Right lobe of liver (tissue), 6 donors: Measurements from ENCODE around the gene ALDH4A1. TPM values are rescaled to one million over a fixed set of nuclear protein-coding genes. Genes with fewer than 3 reads are reported as not detected.

Source experiments
- ATAC-seq, 4 donors: fragments of 200-7000 bp; cut with Tn5 transposase; one replicate each; pipeline ENCODE4 v1.9.1; 2020; ENCODE audit warnings: mild to moderate bottlenecking in 4 of 4, moderate library complexity in 4 of 4
- DNase-seq, 3 donors: peaks; one replicate each; pipeline ENCODE4 v3.0.0-alpha.2; 2020
- H3K27ac ChIP-seq, 3 donors: fragments of 200-600 bp; one replicate each; pipeline ENCODE4 v1.8.0; 2022
- H3K27me3 ChIP-seq, 2 donors: fragments of 200-600 bp; one replicate each; pipeline ENCODE4 v1.8.0; 2022
- H3K36me3 ChIP-seq, 4 donors: fragments of 200-600 bp; sonication (generic) in 1 of 4; one replicate each; pipeline versions ENCODE4 v1.5.1 to v1.8.0; 2017 to 2022; ENCODE audit warnings: control low read depth in 1 of 4
- H3K4me1 ChIP-seq, 4 donors: fragments of 200-600 bp; sonication (generic) in 1 of 4; one replicate each; pipeline versions ENCODE4 v1.5.1 to v1.8.0; 2017 to 2022; ENCODE audit warnings: control low read depth in 1 of 4
- H3K4me3 ChIP-seq, 3 donors: fragments of 200-600 bp; one replicate each; pipeline ENCODE4 v1.8.0; 2022
- H3K9me3 ChIP-seq, 4 donors: fragments of 200-600 bp; sonication (generic) in 1 of 4; one replicate each; pipeline versions ENCODE4 v1.5.1 to v1.8.0; 2017 to 2022; ENCODE audit warnings: control low read depth in 1 of 4
- CTCF ChIP-seq, 4 donors: fragments of 200-600 bp in 3 of 4; fragments of 450-650 bp in 1 of 4; IDR thresholded peaks; one replicate each; pipeline versions ENCODE4 v1.5.1 to v1.8.0; 2016 to 2022; ENCODE audit warnings: antibody characterized with exemption in 4 of 4, mild to moderate bottlenecking in 2 of 4
- POLR2A ChIP-seq: fragments of 450-650 bp; IDR thresholded peaks from one replicate; pipeline ENCODE4 v1.6.1; 2017; ENCODE audit warnings: antibody characterized with exemption, mild to moderate bottlenecking
- WGBS: methylation state at CpG from one replicate; pipeline ENCODE4 v1.1.6; 2018; ENCODE audit warnings: low coverage, low lambda C conversion rate; ENCODE audit not compliant: insufficient coverage; ENCODE audit errors: missing lambda C conversion rate; 5-methylcytosine and 5-hydroxymethylcytosine counted together
- intact Hi-C, 2 donors: fragments of 100-400 bp; cut with DNase I; formaldehyde crosslinking; loops; one replicate each; pipeline versions ENCODE4 v1.11.2 to v1.14.1; 2022
- total RNA-seq, 6 experiments: library from RNA; depleted of rRNA in 2 of 6; stranded (reverse); fragments of >200 nt in 2 of 6; fragmentation: NEBNext Ultra II Directional in 3 of 6; extraction: Animal tissue kit (Norgen Biotek cat#: 25700) in 3 of 6; gene quantifications; one replicate each; pipeline versions ENCODE4 v1.1.0 to v1.2.4, GENCODE V29; 2016 to 2023
- donor health status: DM: no; HTN: yes; CAD: no.
- donor health status: DM: no; HTN: no; CAD: no.
- donor health status: DM: no; HTN: no; CAD: no.
- donor health status: DM: no; HTN: yes; CAD: no.
- donor health status: DM: no; HTN: yes; CAD: no.

Gene ALDH4A1
- total RNA-seq, 6 experiments from 2014 or later = 218 to 364 (median 265) TPM

DNA sequence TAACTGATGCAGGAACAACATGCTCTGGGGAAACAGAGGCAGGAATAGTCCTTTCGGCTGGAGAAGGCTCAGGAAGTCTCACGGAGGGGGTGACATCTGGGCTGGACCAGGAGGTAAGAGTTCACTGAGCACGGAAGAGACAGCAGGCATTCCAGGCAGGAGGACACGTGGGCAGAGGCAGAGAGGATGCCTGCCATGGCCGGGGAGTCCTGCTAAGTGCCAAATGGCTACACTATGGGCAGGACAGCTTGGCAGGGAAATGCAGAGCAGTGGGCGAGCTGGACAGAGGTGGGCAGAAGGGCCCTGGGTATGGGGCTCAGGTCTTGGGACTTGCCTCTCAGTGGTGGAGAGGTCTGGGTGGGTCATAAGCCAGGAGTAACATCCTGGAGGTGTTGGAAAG lies 17.6 kb downstream of the ALDH4A1 start:
- Histone ChIP-seq H3K27me3 (no peaks in the 10 kb centered on the region), H3K9me3 (no peaks in the 10 kb centered on the region), H3K4me1 (no peaks in the 10 kb centered on the region), H3K36me3 (peaks cover 0 to 87% (median 39%) of the 10 kb centered on the region in 4 donors), H3K4me3 (no peak overlapping the region), H3K27ac (no peak overlapping the region)
- no peak for TF ChIP-seq CTCF (IDR thresholded peaks at IDR 0.05)
- TF ChIP-seq POLR2A = no peak
- intact Hi-C loops = no loop called here
- DNase-seq (no peak), ATAC-seq (peak in 1 of 4 donors; percentile 16)
- 32% methylated on average over 6 of the region's 6 CpGs for WGBS

DNA sequence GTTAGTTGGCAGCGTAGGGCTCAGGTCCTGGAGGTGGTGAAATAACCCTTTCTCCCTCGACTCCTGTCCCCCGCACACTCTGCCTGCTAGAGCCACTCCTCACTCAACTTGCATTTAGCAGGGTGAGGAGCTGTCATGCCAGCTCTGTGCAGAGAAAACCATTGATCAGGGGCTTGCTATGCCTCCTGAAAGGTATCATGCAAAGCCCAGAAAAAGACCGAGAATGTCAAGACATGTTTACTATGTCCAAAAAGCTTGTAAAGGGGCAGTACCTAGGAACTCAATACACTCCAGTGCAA lies 18.0 kb downstream of the ALDH4A1 start:
- Histone ChIP-seq H3K4me1 (no peaks in the 10 kb centered on the region), H3K36me3 (peaks cover 0 to 87% (median 39%) of the 10 kb centered on the region in 4 donors), H3K4me3 (no peak overlapping the region), H3K27ac (no peak overlapping the region), H3K27me3 (no peaks in the 10 kb centered on the region), H3K9me3 (no peaks in the 10 kb centered on the region)
- ATAC-seq (no peak), DNase-seq (no peak)
- intact Hi-C loops = no loop called here
- 29% methylated on average over 1 of the region's 4 CpGs for WGBS
- no peak for TF ChIP-seq CTCF (IDR thresholded peaks at IDR 0.05)
- TF ChIP-seq POLR2A = no peak

DNA sequence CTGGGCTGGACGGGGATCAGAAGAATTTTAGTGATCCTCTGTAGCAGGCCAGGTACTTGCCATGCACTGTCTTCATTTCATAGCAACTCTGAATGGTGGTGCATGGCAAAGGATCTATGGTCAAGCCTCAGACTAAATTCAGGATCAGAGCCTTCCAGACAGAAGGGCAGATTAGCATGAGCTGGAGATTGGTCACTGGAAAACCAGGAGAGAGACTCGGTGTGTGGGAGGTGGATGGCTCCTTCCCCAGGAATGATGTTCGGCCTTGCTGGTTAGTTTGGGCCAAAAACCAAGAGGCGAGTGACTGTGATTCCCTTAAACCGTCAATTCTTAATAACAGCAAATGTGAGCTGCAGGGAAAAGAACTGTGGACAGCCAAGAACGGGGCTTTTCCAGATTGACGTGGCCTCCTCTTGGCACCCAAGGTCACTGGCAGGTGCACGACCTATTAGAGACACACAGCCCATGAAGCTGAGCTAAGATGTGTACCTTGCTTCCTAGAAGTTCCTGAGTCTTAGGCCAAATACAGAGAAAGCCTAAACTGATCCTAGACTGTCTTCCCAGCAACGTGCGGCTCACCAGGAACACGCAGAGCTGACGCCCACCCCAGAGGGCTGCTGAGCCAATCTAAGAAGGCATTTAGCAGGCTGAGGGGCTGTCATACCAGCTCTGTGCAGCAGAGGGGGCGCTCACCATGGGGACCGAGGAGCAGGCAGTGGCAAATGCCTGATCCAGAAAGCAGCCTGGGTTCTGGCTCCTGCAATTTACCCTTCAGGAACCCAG lies 18.5 kb downstream of the ALDH4A1 start:
- H3K27ac ChIP-seq = no peak overlapping the region
- TF ChIP-seq CTCF (IDR thresholded peaks at IDR 0.05) (peak; percentile 81 to 89 (median 86)), POLR2A (no peak)
- H3K4me1 ChIP-seq = no peaks in the 10 kb centered on the region
- intact Hi-C loops = no loop called here
- peak; percentile 79 to 91 (median 83) for ATAC-seq
- peaks cover 0 to 87% (median 39%) of the 10 kb centered on the region in 4 donors for H3K36me3 ChIP-seq
- H3K4me3 ChIP-seq = no peak overlapping the region
- DNase-seq = peak; percentile 78 to 79 (median 78)
- H3K9me3 ChIP-seq = no peaks in the 10 kb centered on the region
- 67% methylated on average over 1 of the region's 14 CpGs for WGBS
- no peaks in the 10 kb centered on the region for H3K27me3 ChIP-seq

- Histone ChIP-seq H3K27me3 (no peaks in the 10 kb centered on the region), H3K36me3 (peaks cover 0 to 87% (median 39%) of the 10 kb centered on the region in 4 donors), H3K4me3 (no peak overlapping the region), H3K4me1 (no peaks in the 10 kb centered on the region), H3K27ac (no peak overlapping the region), H3K9me3 (no peaks in the 10 kb centered on the region)
- ATAC-seq = no peak
- DNase-seq = no peak
- TF ChIP-seq POLR2A (no peak), CTCF (IDR thresholded peaks at IDR 0.05) (no peak)
- intact Hi-C loops = no loop called here
- 60% methylated on average over 2 of the region's 23 CpGs for whole genome bisulfite sequencing
Measured at GRCh38 chr1:18883079-18883478, 19.3 kb downstream of the ALDH4A1 start.
